Activated naive CD8-positive, alpha-beta T cell treated with anti-CD3 and anti-CD28 coated beads, Interleukin-2, amount 50 U/mL, for 16 hours (primary cell): ENCODE measurements around the gene PIP4K2B.
"Not testable (repeated sequence)": the region's sequence is repeated elsewhere in the genome, so short reads cannot be mapped to it uniquely, and the experiment has no call there.

Experiments
- DNase-seq: peaks from one replicate; pipeline ENCODE4 v3.0.0-alpha.2; 2020; ENCODE audit warnings: low read depth, low spot score

PIP4K2B gene

DNA sequence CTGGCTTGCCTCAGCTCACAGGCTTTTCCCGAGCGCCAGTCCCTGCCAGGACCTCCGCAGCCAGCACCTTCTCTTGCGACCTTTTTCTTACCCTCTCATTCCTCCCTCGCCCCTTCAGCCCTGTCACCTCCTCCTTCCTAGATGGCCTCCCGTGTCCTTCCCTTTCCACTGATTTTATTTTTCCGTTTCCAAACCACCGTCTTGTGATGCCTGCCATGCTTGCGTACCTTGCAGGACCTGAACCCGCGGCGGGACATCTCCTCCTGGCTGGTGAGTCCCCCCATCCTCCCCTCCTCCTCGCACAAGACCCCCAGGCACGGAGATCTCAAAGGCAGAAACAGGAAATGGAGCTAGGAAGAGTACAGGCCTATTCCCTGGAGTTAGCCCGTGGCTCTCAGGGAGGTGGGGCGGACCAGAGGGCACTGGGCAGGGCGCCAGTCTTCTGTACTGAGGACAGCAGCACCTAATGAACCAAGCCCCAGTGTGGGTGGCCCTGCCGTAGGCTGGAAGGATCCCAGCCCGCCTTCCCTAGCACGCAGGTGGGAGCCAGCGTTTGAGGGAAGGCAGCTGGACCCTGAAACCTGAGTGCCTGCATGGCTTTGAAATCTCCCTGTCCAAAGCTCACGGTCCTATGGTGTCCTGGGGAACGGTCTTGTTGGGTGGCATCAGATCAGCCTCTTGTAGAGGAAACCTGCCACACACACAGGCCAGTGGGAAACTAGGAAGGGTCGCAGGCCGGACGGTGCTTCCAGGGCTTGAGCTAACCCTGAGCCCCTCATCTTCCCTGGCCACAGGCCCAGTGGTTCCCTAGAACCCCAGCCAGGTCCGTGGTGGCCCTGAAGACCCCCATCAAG is 68.6 kb downstream of the PIP4K2B start:
- no peak for DNase-seq

DNA sequence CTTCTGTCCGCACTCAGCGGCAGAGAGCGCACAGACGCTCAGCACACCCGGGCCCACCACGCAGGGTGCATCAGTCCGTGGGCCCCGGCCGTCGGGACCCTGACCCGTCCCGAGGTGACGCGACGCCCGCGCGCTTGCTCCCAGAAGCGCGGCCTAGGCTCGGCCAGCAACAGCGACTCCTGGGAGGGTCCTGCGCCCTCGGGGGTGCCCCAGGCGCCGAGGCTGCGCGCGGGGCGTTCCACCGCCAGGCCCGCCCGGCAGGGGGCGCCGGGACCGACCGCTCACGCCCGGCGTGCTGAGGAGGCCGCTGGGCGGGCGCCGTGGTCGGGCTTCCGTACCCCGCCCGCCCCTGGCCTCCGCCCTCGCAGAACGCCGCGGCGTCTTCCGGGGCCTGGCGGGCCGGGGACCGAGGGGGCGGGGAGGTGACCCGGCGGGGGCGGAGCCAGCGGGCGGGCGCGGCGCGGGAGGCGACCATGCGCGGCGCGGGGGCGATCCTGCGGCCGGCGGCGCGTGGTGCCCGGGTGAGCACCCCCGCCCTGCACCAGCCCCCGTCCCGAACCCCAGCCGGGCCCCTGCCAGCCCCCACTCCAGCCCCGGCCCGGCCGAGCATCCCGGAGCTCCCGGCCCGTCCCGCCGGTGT is 69.3 kb downstream of the PIP4K2B start, which contains the start of gene CISD3:
Gene CISD3 (plus strand): TSS at position 456 of the 640 bp plus-strand sequence. CDS start 18 bp downstream, at position 474.
- DNase-seq: peak; percentile 66

DNA sequence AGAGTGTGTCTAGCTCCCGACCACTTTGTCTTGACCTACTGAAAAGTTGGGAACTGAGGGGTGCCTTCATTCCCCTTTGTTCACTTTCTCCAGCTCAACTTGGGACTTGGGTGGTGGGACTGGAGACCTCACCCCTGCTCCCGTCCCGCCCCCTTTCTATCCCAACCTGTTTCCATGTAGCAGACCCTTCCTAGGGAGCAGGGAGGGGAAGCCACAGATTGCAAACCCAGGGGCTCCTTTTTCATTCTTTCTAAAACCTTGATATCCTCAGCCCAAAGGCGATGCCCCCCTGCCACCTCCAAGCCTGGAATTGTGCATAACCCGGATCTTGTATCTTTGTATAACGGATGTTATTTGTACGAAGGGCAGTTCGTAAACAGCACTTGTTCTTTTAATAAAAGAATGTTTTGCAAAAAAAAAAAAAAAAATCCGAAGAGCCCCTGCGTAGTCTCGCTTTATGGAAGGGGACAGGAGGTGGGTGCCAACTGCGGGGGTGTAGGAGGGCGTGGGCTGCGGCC is 69.9 kb downstream of the PIP4K2B start:
- no peak for DNase-seq

DNA sequence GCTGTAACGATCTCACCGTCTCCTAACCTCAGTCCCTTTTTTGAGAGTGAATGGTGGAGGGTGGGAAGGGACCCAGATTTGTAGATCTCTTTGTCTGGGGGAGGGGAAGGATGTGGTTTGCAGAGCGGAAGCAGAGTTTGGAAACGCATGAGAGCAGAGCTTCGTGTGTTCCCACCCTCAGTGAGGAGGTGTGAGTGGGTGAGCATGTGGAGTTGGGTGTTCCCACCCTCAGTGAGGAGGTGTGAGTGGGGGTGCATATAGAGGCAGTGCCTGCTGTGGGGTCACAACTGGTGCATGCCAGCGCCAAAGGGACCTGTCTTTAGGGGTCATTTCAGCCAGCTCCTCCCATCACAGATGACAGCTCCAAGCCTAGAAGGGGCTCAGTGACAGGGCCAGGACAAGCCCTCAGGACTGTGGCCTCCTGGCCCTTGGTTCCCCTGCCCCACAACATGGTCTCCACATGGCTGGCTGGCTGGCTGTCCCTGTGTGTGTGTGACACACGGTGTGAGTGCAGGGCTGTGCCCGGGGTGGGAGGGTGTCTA is 71.0 kb downstream of the PIP4K2B start:
- no peak for DNase-seq

DNA sequence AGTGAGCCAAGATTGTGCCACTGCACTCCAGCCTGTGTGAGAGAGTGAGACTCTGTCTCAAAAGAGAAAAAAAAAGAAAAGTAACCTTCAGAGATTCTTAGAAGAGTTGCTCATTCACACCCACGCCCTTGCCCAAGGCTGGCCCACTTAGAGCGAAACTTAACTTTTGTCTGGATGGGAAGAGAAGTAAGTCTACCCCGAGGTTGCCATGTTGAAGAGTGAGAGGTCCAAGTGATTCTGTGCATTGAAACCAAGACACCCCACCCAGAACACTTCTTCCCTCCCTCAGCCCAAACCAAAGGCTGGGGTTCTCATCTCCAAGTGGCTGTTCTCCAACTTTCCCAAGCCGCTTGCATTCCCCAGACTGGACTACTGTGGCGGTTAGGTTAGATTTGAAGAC is 71.6 kb downstream of the PIP4K2B start:
- peak; percentile 51 for DNase-seq

DNA sequence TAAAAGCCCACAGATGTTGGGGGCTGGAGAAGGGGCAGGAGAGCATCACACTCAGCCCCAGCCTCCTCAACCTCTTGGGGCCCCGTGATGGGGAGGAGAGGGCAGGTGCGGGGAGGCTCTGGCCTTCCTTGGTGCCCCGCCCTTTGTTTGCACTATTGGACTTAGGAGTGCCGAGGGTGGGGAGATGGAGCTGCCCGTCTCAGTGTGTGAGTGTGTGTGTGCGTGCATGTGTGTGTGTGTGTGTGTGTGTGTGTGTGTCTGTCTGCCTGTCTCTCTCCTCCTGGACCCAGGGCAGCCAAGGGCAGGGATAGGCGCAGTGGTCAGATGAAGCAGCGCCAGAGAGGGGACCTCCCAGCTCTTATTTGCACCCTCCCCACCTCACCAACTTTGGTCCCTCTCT is 73.2 kb downstream of the PIP4K2B start:
- DNase-seq: not testable (repeated sequence)

DNA sequence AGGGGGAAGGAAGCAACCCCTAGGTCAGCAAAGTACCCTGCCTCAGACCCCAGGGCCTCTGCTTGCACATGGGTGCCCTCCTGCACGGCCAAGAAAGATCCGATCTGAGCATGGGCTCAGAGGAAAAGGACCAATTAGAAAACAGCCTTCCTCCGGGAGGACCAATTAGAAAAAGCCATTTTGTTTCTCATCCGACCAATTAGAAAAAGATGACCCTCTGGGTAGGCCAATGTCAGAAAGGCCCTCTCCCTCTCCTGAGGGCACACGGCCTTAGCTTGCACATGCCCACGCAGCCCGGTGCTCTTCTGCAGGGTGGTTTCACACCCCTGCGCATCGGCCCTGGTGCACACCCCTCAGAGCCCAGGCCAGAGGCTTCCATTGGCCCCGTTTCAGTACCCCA is 74.3 kb downstream of the PIP4K2B start:
- DNase-seq: no peak

DNA sequence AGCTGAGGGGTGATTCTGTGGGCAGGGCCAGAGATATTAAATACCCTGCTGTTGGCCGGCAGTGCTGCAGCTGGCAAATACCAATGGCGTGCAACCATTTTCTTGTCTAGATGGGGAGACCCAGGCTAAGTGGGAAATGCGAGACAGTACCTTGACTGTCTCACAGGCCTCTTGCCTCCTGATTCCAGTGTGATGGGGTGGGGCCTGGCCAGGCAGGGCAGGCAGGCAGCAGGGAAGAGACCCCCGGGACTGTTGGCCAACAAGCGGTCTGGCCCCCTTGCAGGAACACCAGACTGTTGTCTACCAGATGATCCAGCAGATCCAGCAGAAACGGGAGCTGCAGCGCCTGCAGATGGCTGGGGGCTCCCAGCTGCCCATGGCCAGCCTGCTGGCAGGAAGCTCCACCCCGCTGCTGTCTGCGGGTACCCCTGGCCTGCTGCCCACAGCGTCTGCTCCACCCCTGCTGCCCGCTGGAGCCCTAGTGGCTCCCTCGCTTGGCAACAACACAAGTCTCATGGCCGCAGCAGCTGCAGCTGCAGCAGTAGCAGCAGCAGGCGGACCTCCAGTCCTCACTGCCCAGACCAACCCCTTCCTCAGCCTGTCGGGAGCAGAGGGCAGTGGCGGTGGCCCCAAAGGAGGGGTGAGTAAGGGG is 74.9 kb downstream of the PIP4K2B start:
- DNase-seq: no peak

DNA sequence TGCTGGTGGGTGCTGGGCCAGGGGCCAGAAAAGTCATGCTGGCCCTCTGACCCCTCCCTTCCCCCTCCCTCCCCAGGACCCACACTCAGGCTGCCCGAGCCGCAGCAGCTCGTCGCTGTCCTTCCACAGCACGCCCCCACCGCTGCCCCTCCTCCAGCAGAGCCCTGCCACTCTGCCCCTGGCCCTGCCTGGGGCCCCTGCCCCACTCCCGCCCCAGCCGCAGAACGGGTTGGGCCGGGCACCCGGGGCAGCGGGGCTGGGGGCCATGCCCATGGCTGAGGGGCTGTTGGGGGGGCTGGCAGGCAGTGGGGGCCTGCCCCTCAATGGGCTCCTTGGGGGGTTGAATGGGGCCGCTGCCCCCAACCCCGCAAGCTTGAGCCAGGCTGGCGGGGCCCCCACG is 77.6 kb downstream of the PIP4K2B start:
- DNase-seq: no peak

DNA sequence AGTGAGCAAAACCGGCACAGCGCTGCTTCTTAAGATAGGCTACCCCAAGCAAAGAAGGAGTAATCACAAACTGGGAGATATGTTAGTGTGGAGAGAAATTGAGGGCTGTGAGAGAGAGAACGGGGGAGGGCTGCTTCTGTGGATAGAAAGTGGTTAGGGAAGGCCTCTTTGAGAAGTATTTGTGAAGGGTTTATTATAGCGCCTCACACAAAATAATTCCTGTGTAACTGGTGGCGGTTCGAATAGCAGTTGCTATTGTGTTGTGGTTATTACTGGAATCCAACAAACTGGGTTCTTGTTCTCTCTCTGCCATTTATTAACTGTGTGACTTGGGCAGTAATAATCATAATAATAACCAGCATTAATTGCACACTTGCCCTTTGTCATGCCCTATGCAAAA is 78.4 kb downstream of the PIP4K2B start:
- no peak for DNase-seq

DNA sequence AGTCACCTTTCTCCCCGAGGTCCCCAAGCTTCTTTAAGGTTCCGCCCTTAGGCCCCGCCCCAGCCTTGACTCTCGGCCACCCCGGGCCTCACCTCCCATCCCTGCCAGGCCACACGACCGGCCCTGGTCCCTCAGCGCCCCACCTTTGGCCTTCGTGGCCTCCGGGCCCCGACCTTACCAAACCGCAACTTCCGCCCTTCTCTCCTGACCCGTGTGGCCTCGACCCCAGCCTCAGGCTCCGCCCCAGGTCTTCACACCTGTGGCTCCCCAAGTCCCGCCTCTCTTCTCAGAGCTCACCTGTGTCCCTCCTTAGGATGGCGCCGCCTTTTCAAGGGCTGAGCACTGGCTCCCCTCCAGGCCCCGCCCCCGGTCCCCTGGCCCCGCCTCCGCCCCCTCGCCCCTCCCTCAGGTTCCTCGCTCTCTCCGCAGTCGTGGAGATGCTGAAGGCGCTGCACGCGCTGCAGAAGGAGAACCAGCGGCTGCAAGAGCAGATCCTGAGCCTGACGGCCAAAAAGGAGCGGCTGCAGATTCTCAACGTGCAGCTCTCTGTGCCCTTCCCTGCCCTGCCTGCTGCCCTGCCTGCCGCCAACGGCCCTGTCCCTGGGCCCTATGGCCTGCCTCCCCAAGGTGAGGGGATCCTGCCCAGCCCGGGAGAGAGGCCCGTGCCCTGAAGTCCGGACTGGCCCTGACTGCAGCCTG is 79.3 kb downstream of the PIP4K2B start:
- DNase-seq: no peak

DNA sequence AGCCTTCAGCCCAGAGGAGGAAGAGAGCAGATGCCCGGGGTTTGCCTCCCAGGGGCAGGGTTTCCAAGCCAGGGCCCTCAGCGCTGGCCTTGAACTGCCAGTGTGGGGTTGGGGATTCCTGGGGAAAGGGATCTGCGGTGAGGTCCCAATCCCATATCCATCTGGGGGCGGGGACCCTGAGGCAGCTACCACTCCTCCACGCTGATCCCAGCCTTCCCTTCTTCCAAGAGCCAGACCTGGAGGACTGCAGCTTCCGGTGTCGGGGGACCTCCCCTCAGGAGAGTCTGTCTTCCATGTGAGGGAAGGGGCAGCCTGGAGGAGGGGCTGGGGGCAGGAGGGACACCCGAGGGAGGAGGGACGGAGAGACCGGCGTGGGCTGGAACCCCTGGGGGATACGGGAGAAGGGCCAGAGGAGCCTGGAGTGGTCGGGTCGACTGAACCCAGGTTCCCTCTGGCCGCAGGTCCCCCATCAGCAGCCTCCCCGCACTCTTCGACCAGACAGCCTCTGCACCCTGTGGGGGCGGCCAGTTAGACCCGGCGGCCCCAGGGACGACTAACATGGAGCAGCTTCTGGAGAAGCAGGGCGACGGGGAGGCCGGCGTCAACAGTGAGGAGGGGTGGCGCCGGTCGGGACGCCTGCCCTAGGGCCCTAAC is 79.9 kb downstream of the PIP4K2B start:
- DNase-seq: no peak

DNA sequence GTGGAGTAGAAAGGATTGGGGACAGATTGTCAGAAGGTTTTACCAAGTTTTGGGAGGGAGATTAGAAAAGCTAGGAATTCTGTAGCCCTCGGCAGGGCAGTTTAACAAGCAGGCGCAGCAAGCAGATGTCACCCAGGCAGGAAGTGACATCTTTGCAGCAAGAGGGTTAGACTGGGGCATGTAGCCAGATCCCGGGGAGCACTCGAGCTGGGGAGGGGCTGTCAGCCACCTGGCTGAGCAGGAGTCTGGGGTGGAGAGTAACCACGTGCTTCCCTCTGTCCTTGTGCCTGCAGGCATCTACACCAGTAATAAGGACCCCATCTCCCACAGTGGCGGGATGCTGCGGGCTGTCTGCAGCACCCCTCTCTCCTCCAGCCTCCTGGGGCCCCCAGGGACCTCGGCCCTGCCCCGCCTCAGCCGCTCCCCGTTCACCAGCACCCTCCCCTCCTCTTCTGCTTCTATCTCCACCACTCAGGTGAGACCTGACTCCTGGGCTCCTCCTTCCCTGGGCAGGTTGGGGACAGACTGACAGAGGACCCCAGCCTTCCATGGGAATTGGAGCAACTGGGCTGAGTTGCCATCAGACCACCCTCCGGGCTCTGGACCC is 82.1 kb downstream of the PIP4K2B start:
- no peak for DNase-seq

DNA sequence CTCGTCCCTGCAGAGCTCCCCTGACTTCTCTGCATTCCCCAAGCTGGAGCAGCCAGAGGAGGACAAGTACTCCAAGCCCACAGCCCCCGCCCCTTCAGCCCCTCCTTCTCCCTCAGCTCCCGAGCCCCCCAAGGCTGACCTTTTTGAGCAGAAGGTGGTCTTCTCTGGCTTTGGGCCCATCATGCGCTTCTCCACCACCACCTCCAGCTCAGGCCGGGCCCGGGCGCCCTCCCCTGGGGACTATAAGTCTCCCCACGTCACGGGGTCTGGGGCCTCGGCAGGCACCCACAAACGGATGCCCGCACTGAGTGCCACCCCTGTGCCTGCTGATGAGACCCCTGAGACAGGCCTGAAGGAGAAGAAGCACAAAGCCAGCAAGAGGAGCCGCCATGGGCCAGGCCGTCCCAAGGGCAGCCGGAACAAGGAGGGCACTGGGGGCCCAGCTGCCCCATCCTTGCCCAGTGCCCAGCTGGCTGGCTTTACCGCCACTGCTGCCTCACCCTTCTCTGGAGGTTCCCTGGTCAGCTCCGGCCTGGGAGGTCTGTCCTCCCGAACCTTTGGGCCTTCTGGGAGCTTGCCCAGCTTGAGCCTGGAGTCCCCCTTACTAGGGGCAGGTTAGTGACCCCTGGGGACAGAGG is 82.9 kb downstream of the PIP4K2B start:
- DNase-seq: no peak
